Immature natural killer cell (primary cell): ENCODE data around the gene RMP24.

Experiments
- DNase-seq, 3 donors: peaks; one replicate each; pipeline ENCODE4 v3.0.0; 2022; ENCODE audit warnings: mixed read lengths in 1 of 3
- H3K27ac Mint-ChIP-seq, 6 donors: one replicate each; pipeline ENCODE4 v1.8.0; 2020; ENCODE audit warnings: mixed read lengths in 6 of 6, mild to moderate bottlenecking in 5 of 6, inconsistent platforms in 4 of 6, moderate library complexity in 3 of 6
- H3K27me3 Mint-ChIP-seq, 3 donors: one replicate each; pipeline ENCODE4 v1.8.0; 2020 to 2021; ENCODE audit warnings: low read depth in 3 of 3, mild to moderate bottlenecking in 3 of 3, mixed read lengths in 3 of 3, moderate library complexity in 3 of 3, inconsistent platforms in 1 of 3
- H3K36me3 Mint-ChIP-seq, 3 donors: one replicate each; pipeline ENCODE4 v1.8.0; 2020; ENCODE audit warnings: mixed read lengths in 3 of 3, inconsistent platforms in 2 of 3, mild to moderate bottlenecking in 2 of 3
- H3K4me1 Mint-ChIP-seq, 2 donors: one replicate each; pipeline ENCODE4 v1.8.0; 2020; ENCODE audit warnings: inconsistent platforms in 2 of 2, mild to moderate bottlenecking in 2 of 2, mixed read lengths in 2 of 2, moderate library complexity in 1 of 2
- H3K4me3 Mint-ChIP-seq, 5 donors: one replicate each; pipeline ENCODE4 v1.8.0; 2020; ENCODE audit warnings: mild to moderate bottlenecking in 5 of 5, mixed read lengths in 5 of 5, inconsistent platforms in 3 of 5, moderate library complexity in 3 of 5
- H3K9me3 Mint-ChIP-seq, 6 donors: one replicate each; pipeline ENCODE4 v1.8.0; 2020; ENCODE audit warnings: mild to moderate bottlenecking in 6 of 6, mixed read lengths in 6 of 6, inconsistent platforms in 4 of 6, moderate library complexity in 3 of 6

Gene RMP24

GRCh38 chr18:35979112-35979511 is 6.6 kb downstream of the RMP24 start:
- Mint-ChIP-seq H3K27me3 (peaks cover 0 to 3% (median 0%) of the 10 kb centered on the region in 3 donors), H3K27ac (no peak overlapping the region), H3K4me3 (no peak overlapping the region), H3K9me3 (no peaks in the 10 kb centered on the region), H3K36me3 (peaks cover 23 to 54% (median 42%) of the 10 kb centered on the region in 3 donors), H3K4me1 (peaks cover 7 to 26% of the 10 kb centered on the region in 2 donors)
- no peak for DNase-seq

- H3K4me1 Mint-ChIP-seq, result peaks cover 0 to 6% of the 10 kb centered on the region in 2 donors
- H3K9me3 Mint-ChIP-seq, result no peaks in the 10 kb centered on the region
- no peak overlapping the region for H3K4me3 Mint-ChIP-seq
- no peak for DNase-seq
- no peak overlapping the region for H3K27ac Mint-ChIP-seq
- peaks cover 29 to 48% (median 33%) of the 10 kb centered on the region in 3 donors for H3K36me3 Mint-ChIP-seq
- H3K27me3 Mint-ChIP-seq, result peaks cover 0 to 3% (median 2%) of the 10 kb centered on the region in 3 donors
These were observed 10.1 kb downstream of the RMP24 start for GRCh38 chr18:35982409-35983114.

- Mint-ChIP-seq H3K27ac (no peak overlapping the region), H3K27me3 (peaks cover 0 to 3% (median 2%) of the 10 kb centered on the region in 3 donors), H3K4me3 (no peak overlapping the region), H3K36me3 (peaks cover 25 to 44% (median 28%) of the 10 kb centered on the region in 3 donors), H3K4me1 (peaks cover 0 to under 1% of the 10 kb centered on the region in 2 donors), H3K9me3 (no peaks in the 10 kb centered on the region)
- no peak for DNase-seq
These were observed 10.7 kb downstream of the RMP24 start for GRCh38 chr18:35983147-35983546.

GRCh38 chr18:35983818-35984217 is 11.3 kb downstream of the RMP24 start:
- Mint-ChIP-seq H3K27me3 (peaks cover 0 to 3% (median 2%) of the 10 kb centered on the region in 3 donors), H3K27ac (no peak overlapping the region), H3K9me3 (no peaks in the 10 kb centered on the region), H3K36me3 (peaks cover 21 to 37% (median 24%) of the 10 kb centered on the region in 3 donors), H3K4me1 (no peaks in the 10 kb centered on the region), H3K4me3 (no peak overlapping the region)
- DNase-seq, result no peak

- peaks cover 6 to 13% (median 10%) of the 10 kb centered on the region in 3 donors for H3K36me3 Mint-ChIP-seq
- H3K27me3 Mint-ChIP-seq, result no peaks in the 10 kb centered on the region
- no peak for DNase-seq
- H3K4me1 Mint-ChIP-seq, result no peaks in the 10 kb centered on the region
- no peaks in the 10 kb centered on the region for H3K9me3 Mint-ChIP-seq
- H3K4me3 Mint-ChIP-seq, result no peak overlapping the region
- H3K27ac Mint-ChIP-seq, result no peak overlapping the region
These were observed 19.2 kb downstream of the RMP24 start for GRCh38 chr18:35991696-35992095.

GRCh38 chr18:35993013-35993412 is 20.5 kb downstream of the RMP24 start:
- peaks cover 0 to 7% (median 4%) of the 10 kb centered on the region in 3 donors for H3K36me3 Mint-ChIP-seq
- no peaks in the 10 kb centered on the region for H3K4me1 Mint-ChIP-seq
- H3K27me3 Mint-ChIP-seq, result no peaks in the 10 kb centered on the region
- no peak overlapping the region for H3K4me3 Mint-ChIP-seq
- DNase-seq, result no peak
- no peaks in the 10 kb centered on the region for H3K9me3 Mint-ChIP-seq
- no peak overlapping the region for H3K27ac Mint-ChIP-seq

GRCh38 chr18:35998967-35999366 is 26.5 kb downstream of the RMP24 start:
- Mint-ChIP-seq H3K27ac (no peak overlapping the region), H3K4me3 (no peak overlapping the region), H3K4me1 (peaks cover 9 to 14% of the 10 kb centered on the region in 2 donors), H3K36me3 (no peaks in the 10 kb centered on the region), H3K27me3 (peaks cover 0 to 4% (median 0%) of the 10 kb centered on the region in 3 donors), H3K9me3 (no peaks in the 10 kb centered on the region)
- no peak for DNase-seq

GRCh38 chr18:35999925-36000324 is 27.4 kb downstream of the RMP24 start:
- peaks cover 0 to 4% (median 0%) of the 10 kb centered on the region in 3 donors for H3K27me3 Mint-ChIP-seq
- H3K9me3 Mint-ChIP-seq, result no peaks in the 10 kb centered on the region
- peaks cover 9 to 14% of the 10 kb centered on the region in 2 donors for H3K4me1 Mint-ChIP-seq
- H3K4me3 Mint-ChIP-seq, result no peak overlapping the region
- H3K36me3 Mint-ChIP-seq, result no peaks in the 10 kb centered on the region
- H3K27ac Mint-ChIP-seq, result peak overlapping the region in 1 of 6 donors; percentile 20
- DNase-seq, result no peak

- Mint-ChIP-seq H3K4me3 (no peak overlapping the region), H3K4me1 (peaks cover 7 to 10% of the 10 kb centered on the region in 2 donors), H3K27me3 (no peaks in the 10 kb centered on the region), H3K36me3 (no peaks in the 10 kb centered on the region), H3K9me3 (no peaks in the 10 kb centered on the region), H3K27ac (no peak overlapping the region)
- no peak for DNase-seq
These were observed 34.5 kb downstream of the RMP24 start for GRCh38 chr18:36006997-36007396.

GRCh38 chr18:36009214-36009613 is 36.7 kb downstream of the RMP24 start:
- no peaks in the 10 kb centered on the region for H3K27me3 Mint-ChIP-seq
- no peak overlapping the region for H3K27ac Mint-ChIP-seq
- no peaks in the 10 kb centered on the region for H3K9me3 Mint-ChIP-seq
- no peaks in the 10 kb centered on the region for H3K36me3 Mint-ChIP-seq
- no peak for DNase-seq
- H3K4me1 Mint-ChIP-seq, result no peaks in the 10 kb centered on the region
- H3K4me3 Mint-ChIP-seq, result no peak overlapping the region

- Mint-ChIP-seq H3K27me3 (no peaks in the 10 kb centered on the region), H3K9me3 (no peaks in the 10 kb centered on the region), H3K4me1 (peaks cover 0 to 2% of the 10 kb centered on the region in 2 donors), H3K4me3 (no peak overlapping the region), H3K27ac (peak overlapping the region in 1 of 6 donors; percentile 29), H3K36me3 (no peaks in the 10 kb centered on the region)
- no peak for DNase-seq
These were observed 40.4 kb downstream of the RMP24 start for GRCh38 chr18:36012891-36013290.

- no peaks in the 10 kb centered on the region for H3K9me3 Mint-ChIP-seq
- H3K27me3 Mint-ChIP-seq, result no peaks in the 10 kb centered on the region
- no peaks in the 10 kb centered on the region for H3K36me3 Mint-ChIP-seq
- peaks cover 0 to 2% of the 10 kb centered on the region in 2 donors for H3K4me1 Mint-ChIP-seq
- no peak overlapping the region for H3K4me3 Mint-ChIP-seq
- H3K27ac Mint-ChIP-seq, result no peak overlapping the region
- no peak for DNase-seq
These were observed 43.1 kb downstream of the RMP24 start for GRCh38 chr18:36015629-36016028.

GRCh38 chr18:36017232-36017631 is 44.8 kb downstream of the RMP24 start:
- Mint-ChIP-seq H3K27me3 (no peaks in the 10 kb centered on the region), H3K9me3 (no peaks in the 10 kb centered on the region), H3K27ac (no peak overlapping the region), H3K4me1 (peaks cover 0 to 2% of the 10 kb centered on the region in 2 donors), H3K4me3 (no peak overlapping the region), H3K36me3 (no peaks in the 10 kb centered on the region)
- DNase-seq, result no peak

- Mint-ChIP-seq H3K27ac (no peak overlapping the region), H3K4me3 (no peak overlapping the region), H3K4me1 (peaks cover 0 to 2% of the 10 kb centered on the region in 2 donors), H3K27me3 (no peaks in the 10 kb centered on the region), H3K36me3 (peaks cover 0 to 3% (median 0%) of the 10 kb centered on the region in 3 donors), H3K9me3 (no peaks in the 10 kb centered on the region)
- DNase-seq, result no peak
These were observed 47.8 kb downstream of the RMP24 start for GRCh38 chr18:36020174-36020711.
